MM.1S (cell line): ENCODE measurements around the gene ETV5.

Experiments used
- EZH2 ChIP-seq: fragments of 300-600 bp; sonication (generic); optimal IDR thresholded peaks from 2 replicates; pipeline ENCODE3; 2017; ENCODE audit warnings: low read depth, mild to moderate bottlenecking, antibody characterized with exemption, low read length, mixed read lengths
- TF ChIP-seq, protein P1 (sequence below): fragments of 300-600 bp; sonication (generic); IDR thresholded peaks from 2 replicates; pipeline ENCODE4 v1.5.1; 2016; ENCODE audit warnings: antibody characterized with exemption, low read length, mixed read lengths

DNA sequence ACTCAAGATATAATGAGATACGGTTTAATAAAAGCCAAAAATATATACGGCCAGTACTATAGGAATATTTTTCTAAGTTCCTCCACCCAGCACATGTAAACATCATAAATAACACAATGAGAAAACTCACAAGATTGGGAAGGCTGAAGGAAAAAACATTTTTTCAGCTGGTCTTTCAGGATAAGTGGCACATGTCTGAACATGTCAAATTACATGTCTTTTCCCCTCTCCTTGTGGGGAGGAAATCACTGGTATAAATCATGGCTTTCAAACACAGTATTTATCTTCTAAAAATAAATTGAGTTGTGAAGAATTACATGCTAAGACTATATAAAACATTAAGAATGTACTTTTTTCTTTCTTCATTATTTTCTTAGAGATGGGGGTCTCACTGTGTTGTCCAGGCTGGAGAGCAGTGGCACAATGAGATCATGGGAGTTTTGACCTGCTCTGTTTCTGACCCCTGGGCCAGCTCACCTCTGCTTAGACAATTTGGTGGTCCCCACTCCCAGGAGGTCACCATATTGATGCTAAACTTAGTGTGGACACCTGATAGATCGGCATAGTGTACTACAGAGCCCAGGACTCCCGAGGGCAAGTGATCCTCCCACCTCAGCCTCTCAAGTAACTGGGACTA is 32.8 kb downstream of the ETV5 start:
- TF ChIP-seq, protein P1, sequence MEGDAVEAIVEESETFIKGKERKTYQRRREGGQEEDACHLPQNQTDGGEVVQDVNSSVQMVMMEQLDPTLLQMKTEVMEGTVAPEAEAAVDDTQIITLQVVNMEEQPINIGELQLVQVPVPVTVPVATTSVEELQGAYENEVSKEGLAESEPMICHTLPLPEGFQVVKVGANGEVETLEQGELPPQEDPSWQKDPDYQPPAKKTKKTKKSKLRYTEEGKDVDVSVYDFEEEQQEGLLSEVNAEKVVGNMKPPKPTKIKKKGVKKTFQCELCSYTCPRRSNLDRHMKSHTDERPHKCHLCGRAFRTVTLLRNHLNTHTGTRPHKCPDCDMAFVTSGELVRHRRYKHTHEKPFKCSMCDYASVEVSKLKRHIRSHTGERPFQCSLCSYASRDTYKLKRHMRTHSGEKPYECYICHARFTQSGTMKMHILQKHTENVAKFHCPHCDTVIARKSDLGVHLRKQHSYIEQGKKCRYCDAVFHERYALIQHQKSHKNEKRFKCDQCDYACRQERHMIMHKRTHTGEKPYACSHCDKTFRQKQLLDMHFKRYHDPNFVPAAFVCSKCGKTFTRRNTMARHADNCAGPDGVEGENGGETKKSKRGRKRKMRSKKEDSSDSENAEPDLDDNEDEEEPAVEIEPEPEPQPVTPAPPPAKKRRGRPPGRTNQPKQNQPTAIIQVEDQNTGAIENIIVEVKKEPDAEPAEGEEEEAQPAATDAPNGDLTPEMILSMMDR, result no peak
- TF ChIP-seq EZH2, result no peak
